ENCODE measurements around the gene TCEA2. TPM values are rescaled to one million over a fixed set of nuclear protein-coding genes. Genes with fewer than 3 reads are reported as not detected.

Gene TCEA2
- total RNA-seq, 1 experiment from 2014 or later: 38.5 TPM

DNA sequence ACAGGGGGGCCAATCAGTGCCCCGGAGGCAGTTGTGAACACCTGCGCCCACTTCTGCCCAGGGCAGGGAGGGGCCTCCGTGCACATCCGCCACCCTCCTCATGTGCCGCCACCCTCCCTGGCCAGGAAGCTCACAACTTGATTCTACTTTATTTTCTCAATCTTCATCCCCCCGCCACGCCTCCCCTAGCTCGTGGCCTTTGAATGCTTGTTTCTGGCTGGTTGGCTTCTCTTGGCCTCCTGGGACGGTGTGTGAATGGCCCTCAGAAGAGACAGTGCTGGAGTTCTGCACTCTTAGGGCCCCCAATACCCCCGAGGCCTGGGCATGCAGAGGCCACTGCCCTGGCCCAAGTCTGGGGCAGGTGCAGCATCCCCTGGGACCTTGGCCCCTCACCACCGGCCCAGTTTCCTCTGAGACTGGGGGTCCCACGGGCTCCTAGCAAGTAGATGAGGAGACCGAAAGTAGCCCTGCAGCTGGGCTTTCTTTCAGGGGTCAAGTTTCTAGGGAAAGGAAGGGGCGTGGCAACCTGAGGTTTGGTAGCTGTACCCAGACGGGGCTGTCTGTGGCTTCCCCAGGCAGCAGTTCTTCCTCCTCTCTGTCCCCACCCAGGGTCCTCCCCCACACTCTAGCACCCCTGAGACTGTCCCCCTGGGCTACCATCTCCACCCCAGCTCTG is 15.0 kb downstream of the TCEA2 start:
- peak overlapping the region; percentile 78 to 82; a peak in 3 of 4 replicates for H3K4me3 ChIP-seq (ENCODE audit: low read depth in 2 of 2, low read length in 2 of 2)
- TF ChIP-seq, protein P1, sequence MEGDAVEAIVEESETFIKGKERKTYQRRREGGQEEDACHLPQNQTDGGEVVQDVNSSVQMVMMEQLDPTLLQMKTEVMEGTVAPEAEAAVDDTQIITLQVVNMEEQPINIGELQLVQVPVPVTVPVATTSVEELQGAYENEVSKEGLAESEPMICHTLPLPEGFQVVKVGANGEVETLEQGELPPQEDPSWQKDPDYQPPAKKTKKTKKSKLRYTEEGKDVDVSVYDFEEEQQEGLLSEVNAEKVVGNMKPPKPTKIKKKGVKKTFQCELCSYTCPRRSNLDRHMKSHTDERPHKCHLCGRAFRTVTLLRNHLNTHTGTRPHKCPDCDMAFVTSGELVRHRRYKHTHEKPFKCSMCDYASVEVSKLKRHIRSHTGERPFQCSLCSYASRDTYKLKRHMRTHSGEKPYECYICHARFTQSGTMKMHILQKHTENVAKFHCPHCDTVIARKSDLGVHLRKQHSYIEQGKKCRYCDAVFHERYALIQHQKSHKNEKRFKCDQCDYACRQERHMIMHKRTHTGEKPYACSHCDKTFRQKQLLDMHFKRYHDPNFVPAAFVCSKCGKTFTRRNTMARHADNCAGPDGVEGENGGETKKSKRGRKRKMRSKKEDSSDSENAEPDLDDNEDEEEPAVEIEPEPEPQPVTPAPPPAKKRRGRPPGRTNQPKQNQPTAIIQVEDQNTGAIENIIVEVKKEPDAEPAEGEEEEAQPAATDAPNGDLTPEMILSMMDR (IDR thresholded peaks at IDR 0.05): no peak
- TF ChIP-seq TCF7L2 (IDR thresholded peaks at IDR 0.05; ENCODE audit: low read depth, low read length): no peak
- no peak for TF ChIP-seq SIN3A (IDR thresholded peaks at IDR 0.05; ENCODE audit: borderline replicate concordance, insufficient read depth, low read depth, low read length)
- no peak for TF ChIP-seq POLR2AphosphoS5 (IDR thresholded peaks at IDR 0.05; ENCODE audit: low read depth, low read length)
- TF ChIP-seq, protein P2, sequence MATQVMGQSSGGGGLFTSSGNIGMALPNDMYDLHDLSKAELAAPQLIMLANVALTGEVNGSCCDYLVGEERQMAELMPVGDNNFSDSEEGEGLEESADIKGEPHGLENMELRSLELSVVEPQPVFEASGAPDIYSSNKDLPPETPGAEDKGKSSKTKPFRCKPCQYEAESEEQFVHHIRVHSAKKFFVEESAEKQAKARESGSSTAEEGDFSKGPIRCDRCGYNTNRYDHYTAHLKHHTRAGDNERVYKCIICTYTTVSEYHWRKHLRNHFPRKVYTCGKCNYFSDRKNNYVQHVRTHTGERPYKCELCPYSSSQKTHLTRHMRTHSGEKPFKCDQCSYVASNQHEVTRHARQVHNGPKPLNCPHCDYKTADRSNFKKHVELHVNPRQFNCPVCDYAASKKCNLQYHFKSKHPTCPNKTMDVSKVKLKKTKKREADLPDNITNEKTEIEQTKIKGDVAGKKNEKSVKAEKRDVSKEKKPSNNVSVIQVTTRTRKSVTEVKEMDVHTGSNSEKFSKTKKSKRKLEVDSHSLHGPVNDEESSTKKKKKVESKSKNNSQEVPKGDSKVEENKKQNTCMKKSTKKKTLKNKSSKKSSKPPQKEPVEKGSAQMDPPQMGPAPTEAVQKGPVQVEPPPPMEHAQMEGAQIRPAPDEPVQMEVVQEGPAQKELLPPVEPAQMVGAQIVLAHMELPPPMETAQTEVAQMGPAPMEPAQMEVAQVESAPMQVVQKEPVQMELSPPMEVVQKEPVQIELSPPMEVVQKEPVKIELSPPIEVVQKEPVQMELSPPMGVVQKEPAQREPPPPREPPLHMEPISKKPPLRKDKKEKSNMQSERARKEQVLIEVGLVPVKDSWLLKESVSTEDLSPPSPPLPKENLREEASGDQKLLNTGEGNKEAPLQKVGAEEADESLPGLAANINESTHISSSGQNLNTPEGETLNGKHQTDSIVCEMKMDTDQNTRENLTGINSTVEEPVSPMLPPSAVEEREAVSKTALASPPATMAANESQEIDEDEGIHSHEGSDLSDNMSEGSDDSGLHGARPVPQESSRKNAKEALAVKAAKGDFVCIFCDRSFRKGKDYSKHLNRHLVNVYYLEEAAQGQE (IDR thresholded peaks at IDR 0.05; ENCODE audit: insufficient read depth in 1 of 2, low read depth in 2 of 2, low read length in 1 of 2): no peak

DNA sequence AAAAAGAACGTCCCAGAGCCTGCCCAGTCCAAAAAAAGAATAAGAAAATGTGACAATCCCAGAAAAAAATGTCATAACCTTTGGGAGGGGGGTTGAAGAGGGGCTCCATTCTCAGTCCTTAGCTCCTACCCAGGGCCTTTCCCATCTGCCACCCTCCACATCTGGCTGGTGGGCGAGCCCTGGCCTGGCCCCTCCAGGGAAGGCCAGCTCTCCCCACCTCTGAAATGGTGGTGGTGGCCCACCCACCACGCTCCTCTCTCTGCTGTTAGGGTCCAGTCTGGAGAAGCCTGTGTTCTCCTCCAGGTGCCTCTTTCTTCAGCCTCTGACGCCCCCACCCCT is 15.9 kb downstream of the TCEA2 start:
- Histone ChIP-seq H3K4me1 (ENCODE audit: control insufficient read depth, insufficient read depth, low read length) (peaks cover 21% of the 10 kb centered on the region), H3K27ac (ENCODE audit: low read length) (peak overlapping the region; percentile 87), H3K27me3 (ENCODE audit: control insufficient read depth, insufficient read depth, low read length) (no peaks in the 10 kb centered on the region), H3K9me3 (ENCODE audit: control insufficient read depth, insufficient read depth, low read depth, low read length) (no peaks in the 10 kb centered on the region), H3K36me3 (ENCODE audit: control insufficient read depth, insufficient read depth, low read length) (no peaks in the 10 kb centered on the region), H3K4me3 (ENCODE audit: low read depth in 2 of 2, low read length in 2 of 2) (peak overlapping the region; percentile 78 to 82)
- in situ Hi-C loops (cut with HindIII; ENCODE audit: low pct_unique_long_range_greater_than_20kb, low sequenced_read_pairs): no loop called here
- TF ChIP-seq SIN3A (IDR thresholded peaks at IDR 0.05; ENCODE audit: borderline replicate concordance, insufficient read depth, low read depth, low read length) (no peak), TCF7L2 (IDR thresholded peaks at IDR 0.05; ENCODE audit: low read depth, low read length) (no peak)
- TF ChIP-seq, protein P1 (IDR thresholded peaks at IDR 0.05): no peak
- intact Hi-C loops (cut with micrococcal nuclease; ENCODE audit: unreplicated experiment): no loop called here
- ATAC-seq: no peak
- ChIA-PET CTCF (no interaction called here), POLR2A (no interaction called here)
- no peak for DNase-seq (ENCODE audit: low read depth, low spot score)
- BruUV-seq (replicated peaks): no TSS peak

More for the DNA sequence above, 15.0 kb downstream of the TCEA2 start:
- ATAC-seq (no peak), DNase-seq (ENCODE audit: low read depth, low spot score) (no peak)
- TSS peak; percentile 69 for BruUV-seq (replicated peaks)
- in situ Hi-C loops (cut with HindIII; ENCODE audit: low pct_unique_long_range_greater_than_20kb, low sequenced_read_pairs): no loop called here
- H3K4me1 ChIP-seq (ENCODE audit: control insufficient read depth, insufficient read depth, low read length): peaks cover 21% of the 10 kb centered on the region
- peak overlapping the region; percentile 87; the same call in 1 of the 2 replicates for H3K27ac ChIP-seq (ENCODE audit: low read length)
- H3K27me3 ChIP-seq (ENCODE audit: control insufficient read depth, insufficient read depth, low read length): no peaks in the 10 kb centered on the region
- ChIA-PET POLR2A (interaction anchor here (1.0 kb wide), 1 partner anchor 97 kb away, joined by 4 read pairs; the partner anchor contains the start of gene PRPF6), CTCF (interaction anchor here (0.7 kb wide), 1 partner anchor 60 kb away, joined by 6 read pairs; no protein-coding TSS in a partner anchor)
- H3K9me3 ChIP-seq (ENCODE audit: control insufficient read depth, insufficient read depth, low read depth, low read length): no peaks in the 10 kb centered on the region
- H3K36me3 ChIP-seq (ENCODE audit: control insufficient read depth, insufficient read depth, low read length): no peaks in the 10 kb centered on the region
- intact Hi-C loops (cut with micrococcal nuclease; ENCODE audit: unreplicated experiment): no loop called here

Data from Panc1 (cell line).